ENCODE data around the gene STAB2. TPM values are rescaled to one million over a fixed set of nuclear protein-coding genes. Genes with fewer than 3 reads are reported as not detected.

The STAB2 gene
- total RNA-seq, 1 donor from 2014 or later: 7.8 TPM

DNA sequence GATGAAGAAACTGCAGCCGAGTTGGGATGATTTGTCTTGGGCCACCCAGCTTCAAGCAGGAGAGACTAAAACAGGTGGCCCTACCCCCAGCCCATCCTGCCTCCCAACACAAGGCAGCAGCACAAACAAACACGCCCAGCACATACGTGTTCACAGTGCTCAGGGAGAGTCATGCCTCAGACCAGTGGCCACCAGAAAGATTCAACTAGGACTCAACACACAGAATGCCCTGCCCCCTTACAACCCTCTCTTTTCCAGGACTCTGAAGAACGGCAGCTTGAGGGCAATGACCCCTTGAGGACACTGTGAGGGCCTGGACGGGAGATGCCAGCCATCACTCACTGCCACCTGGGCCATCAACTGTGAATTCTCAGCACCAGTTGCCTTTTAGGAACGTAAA, 179.0 kb downstream of the STAB2 start:
- Histone ChIP-seq H3K4me3 (ENCODE audit: low read length in 3 of 3) (no peak overlapping the region), H3K9me3 (ENCODE audit: control insufficient read depth in 3 of 3, low read length in 3 of 3) (no peaks in the 10 kb centered on the region), H3K27ac (ENCODE audit: low read depth, low read length) (no peak overlapping the region), H3K36me3 (ENCODE audit: control insufficient read depth in 3 of 3, insufficient read depth in 3 of 3, low read length in 3 of 3) (peaks cover 3 to 9% (median 8%) of the 10 kb centered on the region in 3 donors), H3K9ac (ENCODE audit: low read depth in 1 of 3, low read length in 3 of 3) (no peak overlapping the region), H3K4me1 (ENCODE audit: control insufficient read depth in 3 of 3, insufficient read depth in 3 of 3, low read length in 3 of 3) (peaks cover 0 to 3% (median 2%) of the 10 kb centered on the region in 3 donors), H3K27me3 (ENCODE audit: control insufficient read depth in 3 of 3, insufficient read depth in 3 of 3, low read length in 3 of 3) (no peaks in the 10 kb centered on the region)

DNA sequence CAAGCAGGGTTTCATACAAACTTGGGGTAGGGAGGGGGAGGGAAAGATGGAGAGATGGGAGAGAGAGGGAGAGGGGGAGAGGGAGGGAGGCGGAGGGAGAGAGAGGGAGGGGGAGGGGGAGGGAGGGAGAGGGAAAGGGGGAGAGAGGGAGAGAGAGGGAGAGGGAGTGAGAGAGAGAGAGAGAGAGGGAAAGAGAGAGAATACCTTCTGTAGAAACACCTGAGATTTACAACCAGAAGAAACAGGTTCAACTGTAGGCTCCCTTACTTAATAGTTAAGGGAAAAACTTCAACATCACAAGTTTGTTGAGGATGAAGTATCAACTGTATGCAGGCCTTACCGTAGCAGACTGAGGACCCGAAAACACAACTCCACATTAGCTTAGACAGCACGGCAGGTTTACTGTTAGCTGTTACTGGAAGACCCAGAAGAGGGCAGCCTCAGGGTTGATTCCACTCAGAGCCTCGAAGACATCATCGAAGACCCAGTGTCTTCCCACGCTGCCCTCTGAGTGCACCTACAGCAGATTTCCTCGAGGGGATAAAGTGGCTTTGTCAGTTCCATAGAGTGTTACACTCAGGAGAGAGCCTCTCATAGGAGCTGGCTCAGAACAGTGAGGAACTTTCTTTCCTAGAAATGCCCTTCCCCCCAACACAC, 181.5 kb downstream of the STAB2 start:
- no peak overlapping the region for H3K4me3 ChIP-seq (ENCODE audit: low read length in 3 of 3)
- no peak overlapping the region for H3K9ac ChIP-seq (ENCODE audit: low read depth in 1 of 3, low read length in 3 of 3)
- no peak overlapping the region for H3K27ac ChIP-seq (ENCODE audit: low read depth, low read length)
- no peaks in the 10 kb centered on the region for H3K27me3 ChIP-seq (ENCODE audit: control insufficient read depth in 3 of 3, insufficient read depth in 3 of 3, low read length in 3 of 3)
- H3K36me3 ChIP-seq (ENCODE audit: control insufficient read depth in 3 of 3, insufficient read depth in 3 of 3, low read length in 3 of 3): peaks cover 3 to 8% (median 6%) of the 10 kb centered on the region in 3 donors
- peaks cover 0 to 10% (median 9%) of the 10 kb centered on the region in 3 donors for H3K4me1 ChIP-seq (ENCODE audit: control insufficient read depth in 3 of 3, insufficient read depth in 3 of 3, low read length in 3 of 3)
- H3K9me3 ChIP-seq (ENCODE audit: control insufficient read depth in 3 of 3, low read length in 3 of 3): no peaks in the 10 kb centered on the region

DNA sequence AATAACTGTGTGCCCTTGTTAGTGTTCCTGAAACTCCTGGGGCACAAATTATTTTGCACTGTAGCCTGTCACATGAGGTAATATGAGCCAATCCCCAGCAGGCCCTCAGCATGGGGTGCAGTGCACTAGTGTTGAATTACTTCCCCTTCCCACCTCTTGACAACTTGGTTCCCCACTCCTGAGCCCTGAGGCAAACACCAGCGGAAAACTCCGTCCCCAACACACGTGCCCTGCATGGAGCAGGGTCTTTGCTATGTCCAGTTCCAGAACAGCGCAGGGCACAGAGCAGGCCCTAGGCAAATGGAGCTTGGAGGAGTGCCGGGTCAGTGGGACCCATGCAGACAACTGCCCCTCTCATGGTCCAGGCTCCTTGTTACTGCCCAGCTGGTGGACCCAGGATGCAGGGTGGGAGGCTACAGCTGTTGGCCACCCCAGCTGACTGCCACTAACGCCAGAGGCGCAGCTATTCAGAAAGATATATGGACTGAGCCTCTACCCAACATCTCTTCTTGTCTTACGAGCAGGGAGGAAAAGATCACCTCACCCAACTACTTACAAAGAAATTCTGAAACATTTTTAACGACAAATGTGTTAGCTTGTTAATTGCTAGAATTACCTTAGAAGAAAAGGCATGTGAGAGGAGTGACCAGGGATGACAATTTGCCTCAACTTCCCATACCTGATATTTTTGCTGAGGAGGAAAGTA, 182.3 kb downstream of the STAB2 start:
- Histone ChIP-seq H3K27me3 (ENCODE audit: control insufficient read depth in 3 of 3, insufficient read depth in 3 of 3, low read length in 3 of 3) (no peaks in the 10 kb centered on the region), H3K4me1 (ENCODE audit: control insufficient read depth in 3 of 3, insufficient read depth in 3 of 3, low read length in 3 of 3) (peaks cover 0 to 10% (median 9%) of the 10 kb centered on the region in 3 donors), H3K9me3 (ENCODE audit: control insufficient read depth in 3 of 3, low read length in 3 of 3) (no peaks in the 10 kb centered on the region), H3K9ac (ENCODE audit: low read depth in 1 of 3, low read length in 3 of 3) (no peak overlapping the region), H3K27ac (ENCODE audit: low read depth, low read length) (no peak overlapping the region), H3K36me3 (ENCODE audit: control insufficient read depth in 3 of 3, insufficient read depth in 3 of 3, low read length in 3 of 3) (peaks cover 3 to 8% (median 6%) of the 10 kb centered on the region in 3 donors), H3K4me3 (ENCODE audit: low read length in 3 of 3) (no peak overlapping the region)

DNA sequence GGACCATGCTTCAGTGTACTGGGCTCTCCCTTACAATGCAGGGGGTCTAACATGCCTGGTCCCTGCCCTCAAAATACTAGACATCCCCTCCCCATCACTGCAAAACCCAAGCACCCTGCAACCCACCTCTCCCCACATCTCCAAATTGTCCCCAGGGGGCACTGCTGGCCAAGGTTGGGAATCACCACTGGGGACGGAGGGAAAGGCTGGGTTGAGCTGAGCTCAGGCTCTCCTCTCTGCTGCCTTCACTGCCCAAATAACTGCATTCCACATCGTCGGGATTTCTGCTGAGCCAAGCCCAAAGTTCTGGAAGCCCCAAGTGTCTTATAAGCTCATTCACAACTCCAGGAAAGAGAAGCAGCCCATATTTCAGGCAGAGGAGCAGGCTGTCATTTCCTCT, 184.4 kb downstream of the STAB2 start:
- Histone ChIP-seq H3K36me3 (ENCODE audit: control insufficient read depth in 3 of 3, insufficient read depth in 3 of 3, low read length in 3 of 3) (peaks cover under 1 to 1% (median 1%) of the 10 kb centered on the region in 3 donors), H3K4me3 (ENCODE audit: low read length in 3 of 3) (no peak overlapping the region), H3K9ac (ENCODE audit: low read depth in 1 of 3, low read length in 3 of 3) (no peak overlapping the region), H3K4me1 (ENCODE audit: control insufficient read depth in 3 of 3, insufficient read depth in 3 of 3, low read length in 3 of 3) (peaks cover 0 to 10% (median 9%) of the 10 kb centered on the region in 3 donors), H3K27ac (ENCODE audit: low read depth, low read length) (no peak overlapping the region), H3K9me3 (ENCODE audit: control insufficient read depth in 3 of 3, low read length in 3 of 3) (no peaks in the 10 kb centered on the region), H3K27me3 (ENCODE audit: control insufficient read depth in 3 of 3, insufficient read depth in 3 of 3, low read length in 3 of 3) (no peaks in the 10 kb centered on the region)

DNA sequence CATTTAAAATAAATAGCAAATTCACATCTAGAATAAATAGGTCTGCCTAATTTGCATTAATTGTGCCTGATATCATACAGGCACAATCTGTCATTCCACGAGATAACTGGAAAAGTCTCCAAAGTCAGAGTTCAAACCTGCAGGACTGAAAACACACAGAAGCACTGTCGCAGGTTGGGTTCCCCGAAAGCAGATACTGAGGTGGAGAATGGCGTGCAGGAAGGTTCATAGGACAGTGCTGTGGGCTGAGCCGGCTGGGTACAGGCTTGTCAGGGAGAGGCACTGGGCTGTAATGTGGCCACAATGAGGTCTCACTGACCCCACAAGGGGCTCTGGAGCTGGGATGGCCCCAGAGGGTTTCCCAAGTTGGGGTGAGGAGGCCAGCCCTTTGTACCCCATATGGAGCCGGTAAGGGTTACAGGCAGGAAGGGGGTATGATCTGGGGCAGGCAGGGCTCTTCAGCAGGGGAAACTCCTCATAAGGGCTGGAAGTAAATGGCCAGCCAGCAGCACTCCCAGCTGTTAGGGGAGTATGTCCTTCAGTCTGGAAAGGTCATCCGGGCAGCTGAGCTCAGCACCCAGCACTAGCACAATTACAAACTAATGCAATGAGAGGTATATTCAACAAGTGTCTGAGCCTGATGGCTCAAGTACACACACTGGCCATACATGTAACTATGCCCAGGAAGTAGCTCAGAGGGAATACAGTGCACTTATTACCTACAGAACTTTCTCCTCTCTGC, 185.5 kb downstream of the STAB2 start:
- Histone ChIP-seq H3K4me3 (ENCODE audit: low read length in 3 of 3) (no peak overlapping the region), H3K27ac (ENCODE audit: low read depth, low read length) (no peak overlapping the region), H3K36me3 (ENCODE audit: control insufficient read depth in 3 of 3, insufficient read depth in 3 of 3, low read length in 3 of 3) (peaks cover 0 to 8% (median 0%) of the 10 kb centered on the region in 3 donors), H3K4me1 (ENCODE audit: control insufficient read depth in 3 of 3, insufficient read depth in 3 of 3, low read length in 3 of 3) (peaks cover 0 to 10% (median 9%) of the 10 kb centered on the region in 3 donors), H3K9me3 (ENCODE audit: control insufficient read depth in 3 of 3, low read length in 3 of 3) (no peaks in the 10 kb centered on the region), H3K9ac (ENCODE audit: low read depth in 1 of 3, low read length in 3 of 3) (peak overlapping the region in 1 of 3 donors; percentile 8), H3K27me3 (ENCODE audit: control insufficient read depth in 3 of 3, insufficient read depth in 3 of 3, low read length in 3 of 3) (no peaks in the 10 kb centered on the region)

DNA sequence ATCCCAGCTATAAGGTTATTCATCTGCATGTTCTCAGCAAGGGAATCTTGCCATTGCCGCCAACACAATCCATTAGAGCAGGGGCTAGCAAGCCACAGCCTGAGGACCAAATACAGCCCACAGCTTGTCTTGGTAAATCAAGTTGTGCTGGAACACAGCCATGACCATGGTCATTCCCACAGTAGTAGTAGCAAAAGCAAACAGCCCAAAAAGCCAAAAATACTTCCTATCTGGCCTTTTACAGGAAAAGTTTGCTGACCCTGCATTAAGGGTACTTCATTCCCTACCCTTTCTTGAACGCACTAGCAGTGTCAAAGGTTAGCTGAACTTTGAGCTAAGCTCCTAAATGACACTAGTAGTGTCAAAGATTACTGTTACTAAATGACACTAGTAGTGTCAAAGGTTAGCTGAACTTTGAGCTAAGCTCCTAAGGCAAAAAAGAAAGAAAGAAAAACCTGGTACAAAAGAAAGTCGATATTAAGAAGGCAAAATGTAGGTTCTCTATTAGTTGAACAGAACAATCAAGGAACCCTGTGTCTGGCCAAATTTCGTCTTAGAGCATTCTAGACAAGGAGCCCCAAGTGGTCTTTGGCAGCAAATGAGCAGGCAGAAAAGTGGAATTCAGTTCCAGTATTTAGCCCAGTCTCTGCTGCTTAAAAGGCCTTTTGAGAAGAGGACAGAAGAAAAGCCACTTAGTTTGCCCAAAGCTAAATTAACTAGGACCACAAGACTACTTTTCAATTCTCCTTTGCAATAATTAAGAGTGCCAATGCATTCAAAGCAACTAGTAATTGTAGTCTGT, 186.2 kb downstream of the STAB2 start:
- no peak overlapping the region for H3K27ac ChIP-seq (ENCODE audit: low read depth, low read length)
- H3K4me1 ChIP-seq (ENCODE audit: control insufficient read depth in 3 of 3, insufficient read depth in 3 of 3, low read length in 3 of 3): peaks cover 0 to 10% (median 9%) of the 10 kb centered on the region in 3 donors
- no peak overlapping the region for H3K9ac ChIP-seq (ENCODE audit: low read depth in 1 of 3, low read length in 3 of 3)
- no peak overlapping the region for H3K4me3 ChIP-seq (ENCODE audit: low read length in 3 of 3)
- peaks cover 0 to 11% (median 0%) of the 10 kb centered on the region in 3 donors for H3K36me3 ChIP-seq (ENCODE audit: control insufficient read depth in 3 of 3, insufficient read depth in 3 of 3, low read length in 3 of 3)
- no peaks in the 10 kb centered on the region for H3K27me3 ChIP-seq (ENCODE audit: control insufficient read depth in 3 of 3, insufficient read depth in 3 of 3, low read length in 3 of 3)
- no peaks in the 10 kb centered on the region for H3K9me3 ChIP-seq (ENCODE audit: control insufficient read depth in 3 of 3, low read length in 3 of 3)

DNA sequence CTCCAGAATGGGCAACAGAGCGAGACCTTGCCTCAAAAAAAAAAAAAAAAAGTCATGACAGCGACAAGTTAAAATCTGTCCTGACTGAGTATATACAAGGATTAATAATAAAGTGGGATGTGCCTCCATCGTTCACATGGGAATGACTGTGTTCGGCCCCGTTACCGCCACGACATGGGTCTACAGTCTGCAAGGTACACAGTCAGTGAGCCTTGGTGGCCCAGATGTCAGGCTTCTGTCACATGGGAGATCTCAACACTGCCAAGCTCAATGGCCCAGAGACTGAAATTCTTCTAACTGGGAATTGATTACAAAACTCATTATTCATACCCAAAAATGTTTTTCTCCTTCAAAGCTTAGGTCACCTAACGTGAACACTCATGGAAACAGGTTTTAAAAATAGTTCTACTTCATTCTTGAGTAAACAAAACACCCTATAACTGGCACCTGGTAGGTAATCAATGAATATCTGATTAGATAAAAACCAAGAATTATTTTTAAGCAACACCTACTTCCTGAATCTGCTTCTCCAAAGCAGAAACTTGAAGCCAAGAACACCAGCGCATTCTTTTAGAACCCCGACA, 188.0 kb downstream of the STAB2 start:
- peaks cover 0 to 8% (median 7%) of the 10 kb centered on the region in 3 donors for H3K4me1 ChIP-seq (ENCODE audit: control insufficient read depth in 3 of 3, insufficient read depth in 3 of 3, low read length in 3 of 3)
- no peak overlapping the region for H3K27ac ChIP-seq (ENCODE audit: low read depth, low read length)
- H3K36me3 ChIP-seq (ENCODE audit: control insufficient read depth in 3 of 3, insufficient read depth in 3 of 3, low read length in 3 of 3): peaks cover 0 to 11% (median 0%) of the 10 kb centered on the region in 3 donors
- no peak overlapping the region for H3K4me3 ChIP-seq (ENCODE audit: low read length in 3 of 3)
- no peaks in the 10 kb centered on the region for H3K9me3 ChIP-seq (ENCODE audit: control insufficient read depth in 3 of 3, low read length in 3 of 3)
- H3K27me3 ChIP-seq (ENCODE audit: control insufficient read depth in 3 of 3, insufficient read depth in 3 of 3, low read length in 3 of 3): no peaks in the 10 kb centered on the region
- H3K9ac ChIP-seq (ENCODE audit: low read depth in 1 of 3, low read length in 3 of 3): no peak overlapping the region

DNA sequence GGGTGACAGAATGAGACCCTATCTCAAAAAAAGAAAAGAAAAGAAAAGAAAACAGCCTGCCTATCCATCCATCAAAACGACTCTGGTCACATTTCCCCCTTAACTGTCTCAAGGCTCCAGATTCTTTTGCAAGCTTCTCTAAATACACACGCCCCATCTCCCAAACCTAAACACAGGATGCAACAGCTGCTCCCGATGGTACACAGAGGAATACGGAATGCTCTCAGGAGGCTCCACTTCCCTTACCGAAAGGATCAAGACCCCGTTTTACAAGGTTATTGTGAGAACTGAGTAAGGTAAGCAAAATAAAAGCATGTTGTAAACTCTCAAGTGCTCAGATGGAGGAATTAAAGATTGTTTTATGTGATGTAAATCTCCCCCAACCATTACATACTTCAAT, 191.7 kb downstream of the STAB2 start:
- Histone ChIP-seq H3K36me3 (ENCODE audit: control insufficient read depth in 3 of 3, insufficient read depth in 3 of 3, low read length in 3 of 3) (peaks cover 0 to 11% (median 0%) of the 10 kb centered on the region in 3 donors), H3K9me3 (ENCODE audit: control insufficient read depth in 3 of 3, low read length in 3 of 3) (no peaks in the 10 kb centered on the region), H3K4me1 (ENCODE audit: control insufficient read depth in 3 of 3, insufficient read depth in 3 of 3, low read length in 3 of 3) (peaks cover 15 to 27% (median 20%) of the 10 kb centered on the region in 3 donors), H3K27me3 (ENCODE audit: control insufficient read depth in 3 of 3, insufficient read depth in 3 of 3, low read length in 3 of 3) (no peaks in the 10 kb centered on the region), H3K27ac (ENCODE audit: low read depth, low read length) (no peak overlapping the region), H3K4me3 (ENCODE audit: low read length in 3 of 3) (no peak overlapping the region), H3K9ac (ENCODE audit: low read depth in 1 of 3, low read length in 3 of 3) (no peak overlapping the region)

DNA sequence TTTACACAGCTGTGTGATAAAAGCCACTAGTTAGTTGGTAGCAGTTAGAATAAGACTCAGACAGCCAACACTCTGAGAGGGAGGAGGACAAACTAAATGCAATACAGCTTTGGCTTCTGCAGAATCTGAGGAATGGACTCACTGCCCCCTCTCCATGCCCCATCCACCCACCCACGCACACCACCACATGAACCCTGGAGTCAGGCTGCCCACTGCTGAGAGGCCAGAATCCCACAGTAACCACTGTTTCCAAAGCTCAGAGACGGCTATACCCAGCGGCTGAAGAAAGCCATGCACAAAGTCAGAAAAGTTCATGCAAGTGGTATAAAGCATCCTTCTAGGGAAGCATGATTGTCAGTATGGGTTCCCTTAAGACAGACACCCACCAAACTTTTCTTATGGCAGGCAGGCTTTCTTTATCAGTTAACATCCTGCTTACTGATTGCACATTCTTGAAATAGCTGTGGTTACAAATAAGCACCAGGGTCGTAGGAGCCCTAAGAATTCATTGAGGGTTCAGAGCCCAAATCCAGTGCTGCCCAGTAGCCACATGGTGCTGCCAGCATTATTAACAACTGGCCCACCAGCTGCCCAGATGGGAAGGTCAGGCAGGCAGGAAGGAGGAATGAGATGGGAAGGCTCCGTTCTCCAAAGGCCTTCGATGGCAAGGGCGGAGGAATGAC, 192.5 kb downstream of the STAB2 start:
- H3K9me3 ChIP-seq (ENCODE audit: control insufficient read depth in 3 of 3, low read length in 3 of 3): no peaks in the 10 kb centered on the region
- H3K4me3 ChIP-seq (ENCODE audit: low read length in 3 of 3): no peak overlapping the region
- no peaks in the 10 kb centered on the region for H3K27me3 ChIP-seq (ENCODE audit: control insufficient read depth in 3 of 3, insufficient read depth in 3 of 3, low read length in 3 of 3)
- peaks cover 22 to 34% (median 25%) of the 10 kb centered on the region in 3 donors for H3K4me1 ChIP-seq (ENCODE audit: control insufficient read depth in 3 of 3, insufficient read depth in 3 of 3, low read length in 3 of 3)
- no peak overlapping the region for H3K9ac ChIP-seq (ENCODE audit: low read depth in 1 of 3, low read length in 3 of 3)
- H3K36me3 ChIP-seq (ENCODE audit: control insufficient read depth in 3 of 3, insufficient read depth in 3 of 3, low read length in 3 of 3): peaks cover 0 to 11% (median 0%) of the 10 kb centered on the region in 3 donors
- H3K27ac ChIP-seq (ENCODE audit: low read depth, low read length): no peak overlapping the region

Data from skeletal muscle tissue (tissue), 4 donors.